HG03175 (cell line): Measurements from ENCODE around the gene GRID1.

Source experiments
- ATAC-seq: cut with Tn5 transposase; IDR thresholded peaks from one replicate; pipeline ENCODE4 v1.9.1; 2021; ENCODE audit warnings: mild to moderate bottlenecking, moderate library complexity; ENCODE audit not compliant: unreplicated experiment

The GRID1 gene

GRCh38 chr10:86218160-86218559, 148.4 kb downstream of the GRID1 start:
- no peak for ATAC-seq

GRCh38 chr10:86217371-86218080, 149.1 kb downstream of the GRID1 start:
- ATAC-seq: no peak

GRCh38 chr10:86216886-86217285, 149.7 kb downstream of the GRID1 start:
- ATAC-seq: no peak

GRCh38 chr10:86215712-86216111, 150.9 kb downstream of the GRID1 start:
- ATAC-seq: no peak

GRCh38 chr10:86215046-86215445, 151.5 kb downstream of the GRID1 start:
- ATAC-seq: no peak

- ATAC-seq: no peak
These were observed 153.4 kb downstream of the GRID1 start for GRCh38 chr10:86213148-86213547.

GRCh38 chr10:86212391-86212700, 154.2 kb downstream of the GRID1 start:
- ATAC-seq: no peak

GRCh38 chr10:86211691-86212390, 154.8 kb downstream of the GRID1 start:
- ATAC-seq: no peak

- ATAC-seq: no peak
These were observed 156.2 kb downstream of the GRID1 start for GRCh38 chr10:86210416-86210815.

GRCh38 chr10:86209726-86210125, 156.9 kb downstream of the GRID1 start:
- ATAC-seq: no peak

- no peak for ATAC-seq
These were observed 159.4 kb downstream of the GRID1 start for GRCh38 chr10:86207226-86207625.

- no peak for ATAC-seq
These were observed 160.4 kb downstream of the GRID1 start for GRCh38 chr10:86206240-86206579.

- no peak for ATAC-seq
These were observed 161.0 kb downstream of the GRID1 start for GRCh38 chr10:86205306-86206239.

GRCh38 chr10:86204421-86205305, 161.9 kb downstream of the GRID1 start:
- ATAC-seq: no peak

- ATAC-seq: no peak
These were observed 163.3 kb downstream of the GRID1 start for GRCh38 chr10:86203162-86203905.

GRCh38 chr10:86202226-86202735, 164.3 kb downstream of the GRID1 start:
- no peak for ATAC-seq

- no peak for ATAC-seq
These were observed 165.7 kb downstream of the GRID1 start for GRCh38 chr10:86200867-86201266.

GRCh38 chr10:86200269-86200668, 166.3 kb downstream of the GRID1 start:
- no peak for ATAC-seq

GRCh38 chr10:86199041-86199440, 167.6 kb downstream of the GRID1 start:
- ATAC-seq: no peak

- ATAC-seq: no peak
These were observed 168.3 kb downstream of the GRID1 start for GRCh38 chr10:86198271-86198670.
